Right lobe of liver (tissue), 4 donors: ENCODE measurements around the gene TBC1D19.

Experiments
- POLR2A ChIP-seq: fragments of 450-650 bp; IDR thresholded peaks from one replicate; pipeline ENCODE4 v1.6.1; 2017; ENCODE audit warnings: antibody characterized with exemption, mild to moderate bottlenecking
- TF ChIP-seq, protein P1 (sequence below), 4 donors: fragments of 200-600 bp in 3 of 4; fragments of 450-650 bp in 1 of 4; IDR thresholded peaks; one replicate each; pipeline versions ENCODE4 v1.5.1 to v1.8.0; 2016 to 2022; ENCODE audit warnings: antibody characterized with exemption in 4 of 4, mild to moderate bottlenecking in 2 of 4
- donor health status: DM: no; HTN: no; CAD: no.
- donor health status: DM: no; HTN: no; CAD: no.
- donor health status: DM: no; HTN: yes; CAD: no.

DNA sequence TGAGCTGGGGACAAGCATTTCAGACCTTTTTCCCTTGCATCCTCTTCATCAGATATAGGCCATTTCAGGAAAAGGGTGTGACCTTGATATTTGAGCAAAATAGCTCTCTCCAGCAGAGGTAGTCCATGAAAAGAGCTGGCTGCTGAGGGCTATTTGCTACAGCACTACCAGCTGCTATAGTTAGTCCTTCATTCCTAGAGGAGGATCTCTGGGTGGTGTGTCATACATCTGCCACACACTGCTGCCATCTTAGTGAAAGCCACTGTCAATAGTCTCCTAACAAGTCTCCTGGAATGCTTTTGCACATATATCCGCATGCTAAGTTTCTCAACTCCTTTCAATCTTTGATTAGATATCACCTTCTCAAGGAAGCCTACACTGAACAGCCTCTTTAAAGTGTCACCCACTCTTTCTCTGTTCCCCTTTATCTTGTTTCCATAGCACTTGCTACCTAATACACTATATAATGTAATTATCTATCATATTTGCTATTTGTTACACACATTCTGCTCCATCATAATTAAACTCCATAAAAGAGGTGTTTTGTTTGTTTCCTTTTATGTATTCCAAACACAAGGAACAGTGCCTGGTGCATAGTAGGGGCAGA, 131.9 kb downstream of the TBC1D19 start:
- no peak for TF ChIP-seq POLR2A
- TF ChIP-seq, protein P1, sequence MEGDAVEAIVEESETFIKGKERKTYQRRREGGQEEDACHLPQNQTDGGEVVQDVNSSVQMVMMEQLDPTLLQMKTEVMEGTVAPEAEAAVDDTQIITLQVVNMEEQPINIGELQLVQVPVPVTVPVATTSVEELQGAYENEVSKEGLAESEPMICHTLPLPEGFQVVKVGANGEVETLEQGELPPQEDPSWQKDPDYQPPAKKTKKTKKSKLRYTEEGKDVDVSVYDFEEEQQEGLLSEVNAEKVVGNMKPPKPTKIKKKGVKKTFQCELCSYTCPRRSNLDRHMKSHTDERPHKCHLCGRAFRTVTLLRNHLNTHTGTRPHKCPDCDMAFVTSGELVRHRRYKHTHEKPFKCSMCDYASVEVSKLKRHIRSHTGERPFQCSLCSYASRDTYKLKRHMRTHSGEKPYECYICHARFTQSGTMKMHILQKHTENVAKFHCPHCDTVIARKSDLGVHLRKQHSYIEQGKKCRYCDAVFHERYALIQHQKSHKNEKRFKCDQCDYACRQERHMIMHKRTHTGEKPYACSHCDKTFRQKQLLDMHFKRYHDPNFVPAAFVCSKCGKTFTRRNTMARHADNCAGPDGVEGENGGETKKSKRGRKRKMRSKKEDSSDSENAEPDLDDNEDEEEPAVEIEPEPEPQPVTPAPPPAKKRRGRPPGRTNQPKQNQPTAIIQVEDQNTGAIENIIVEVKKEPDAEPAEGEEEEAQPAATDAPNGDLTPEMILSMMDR (IDR thresholded peaks at IDR 0.05) = no peak
